Lower leg skin (tissue), 4 donors: ENCODE results near the gene FUT6. TPM values are rescaled to one million over a fixed set of nuclear protein-coding genes. Genes with fewer than 3 reads are reported as not detected.
A peak's percentile ranks its signal among the peaks of the same experiment; 100 is the strongest.

Source experiments
- DNase-seq, 2 donors: peaks; one replicate each; pipeline ENCODE4 v3.0.0-alpha.2; 2019; ENCODE audit warnings: low spot score in 2 of 2
- H3K4me3 ChIP-seq: fragments of 200-600 bp; sonication (generic); 2 replicates; pipeline ENCODE4 v1.5.1; 2017; ENCODE audit warnings: mild to moderate bottlenecking, low read depth; ENCODE audit not compliant: poor library complexity, severe bottlenecking
- CTCF ChIP-seq, 3 donors: fragments of 450-650 bp; IDR thresholded peaks; one replicate each; pipeline ENCODE4 v1.5.1; 2016; ENCODE audit warnings: antibody characterized with exemption in 3 of 3, mild to moderate bottlenecking in 3 of 3, moderate library complexity in 2 of 3
- POLR2A ChIP-seq, 2 donors: fragments of 450-650 bp; IDR thresholded peaks; one replicate each; pipeline ENCODE4 v1.6.1; 2016 to 2017; ENCODE audit warnings: antibody characterized with exemption in 2 of 2, mild to moderate bottlenecking in 1 of 2, moderate library complexity in 1 of 2
- WGBS, 2 donors: methylation state at CpG; one replicate each; pipeline ENCODE4 v1.1.5; 2018; 5-methylcytosine and 5-hydroxymethylcytosine counted together
- intact Hi-C: fragments of 100-400 bp; cut with DNase I; formaldehyde crosslinking; loops from one replicate; pipeline ENCODE4 v1.15.0; 2023; ENCODE audit warnings: low total_unique reads
- total RNA-seq, 4 donors: library from RNA; depleted of rRNA; stranded (reverse); fragments of >200 nt; gene quantifications; one replicate each; pipeline ENCODE4 v1.1.0, GENCODE V29; 2016

Gene FUT6
- total RNA-seq, 4 donors from 2014 or later: 0.23 to 0.29 TPM; not detected in 2

GRCh38 chr19:5792224-5792623 lies 47.3 kb downstream of the FUT6 start:
- no peak for DNase-seq
- intact Hi-C loops: no loop called here
- WGBS, 2 donors: 76 to 83% methylated on average over 18 of the region's 18 CpGs
- TF ChIP-seq POLR2A (IDR thresholded peaks at IDR 0.05): no peak
- TF ChIP-seq CTCF (IDR thresholded peaks at IDR 0.05): no peak
- H3K4me3 ChIP-seq: no peak overlapping the region

- H3K4me3 ChIP-seq: peak within 1 kb of the TSS; percentile 67
- 12 to 21% methylated on average over 39 to 70 of the region's 72 CpGs for WGBS, 2 donors
- intact Hi-C loops: no loop called here
- TF ChIP-seq CTCF (IDR thresholded peaks at IDR 0.05): no peak
- TF ChIP-seq POLR2A (IDR thresholded peaks at IDR 0.05): no peak
- DNase-seq: peak; percentile 97 to 99
Measured at GRCh38 chr19:5790559-5791520, 48.7 kb downstream of the FUT6 start, which contains the start of gene DUS3L. DUS3L (minus strand) TSS chr19:5791163; CDS start chr19:5791141, 22 bp downstream.

GRCh38 chr19:5789886-5790558 lies 49.5 kb downstream of the FUT6 start:
- DNase-seq: peak; percentile 57 to 92
- no peak for TF ChIP-seq POLR2A (IDR thresholded peaks at IDR 0.05)
- TF ChIP-seq CTCF (IDR thresholded peaks at IDR 0.05): no peak
- 42 to 52% methylated on average over 26 of the region's 26 CpGs for WGBS, 2 donors
- peak overlapping the region; percentile 5 for H3K4me3 ChIP-seq
- intact Hi-C loops: no loop called here

GRCh38 chr19:5789351-5789761 lies 50.1 kb downstream of the FUT6 start:
- intact Hi-C loops: no loop called here
- no peak overlapping the region for H3K4me3 ChIP-seq

GRCh38 chr19:5788422-5788821 lies 51.1 kb downstream of the FUT6 start:
- intact Hi-C loops: no loop called here
- TF ChIP-seq CTCF (IDR thresholded peaks at IDR 0.05) (no peak), POLR2A (IDR thresholded peaks at IDR 0.05) (no peak)
- 81 to 96% methylated on average over 5 of the region's 5 CpGs for WGBS, 2 donors

More at GRCh38 chr19:5789351-5789761, 50.1 kb downstream of the FUT6 start:
- DNase-seq: no peak
- no peak for TF ChIP-seq CTCF (IDR thresholded peaks at IDR 0.05)
- TF ChIP-seq POLR2A (IDR thresholded peaks at IDR 0.05): no peak
- WGBS, 2 donors: 73 to 82% methylated on average over 39 of the region's 39 CpGs

More at GRCh38 chr19:5788422-5788821, 51.1 kb downstream of the FUT6 start:
- no peak overlapping the region for H3K4me3 ChIP-seq
- DNase-seq: no peak
